Medulla oblongata (tissue), 1 donor: ENCODE measurements around the gene MYEF2.

Experiments used
- DNase-seq: peaks from one replicate; pipeline ENCODE4 v3.0.0-alpha.2; 2015; ENCODE audit errors: extremely low spot score

Gene MYEF2, protein sequence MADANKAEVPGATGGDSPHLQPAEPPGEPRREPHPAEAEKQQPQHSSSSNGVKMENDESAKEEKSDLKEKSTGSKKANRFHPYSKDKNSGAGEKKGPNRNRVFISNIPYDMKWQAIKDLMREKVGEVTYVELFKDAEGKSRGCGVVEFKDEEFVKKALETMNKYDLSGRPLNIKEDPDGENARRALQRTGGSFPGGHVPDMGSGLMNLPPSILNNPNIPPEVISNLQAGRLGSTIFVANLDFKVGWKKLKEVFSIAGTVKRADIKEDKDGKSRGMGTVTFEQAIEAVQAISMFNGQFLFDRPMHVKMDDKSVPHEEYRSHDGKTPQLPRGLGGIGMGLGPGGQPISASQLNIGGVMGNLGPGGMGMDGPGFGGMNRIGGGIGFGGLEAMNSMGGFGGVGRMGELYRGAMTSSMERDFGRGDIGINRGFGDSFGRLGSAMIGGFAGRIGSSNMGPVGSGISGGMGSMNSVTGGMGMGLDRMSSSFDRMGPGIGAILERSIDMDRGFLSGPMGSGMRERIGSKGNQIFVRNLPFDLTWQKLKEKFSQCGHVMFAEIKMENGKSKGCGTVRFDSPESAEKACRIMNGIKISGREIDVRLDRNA

GRCh38 chr15:48177766-48178647, at the start of gene MYEF2:
MYEF2 (minus strand) TSS chr15:48178295; CDS start chr15:48178237, 58 bp downstream.
- DNase-seq: peak; percentile 71

GRCh38 chr15:48225771-48226170, 47.7 kb upstream of the MYEF2 start:
- no peak for DNase-seq

DNA sequence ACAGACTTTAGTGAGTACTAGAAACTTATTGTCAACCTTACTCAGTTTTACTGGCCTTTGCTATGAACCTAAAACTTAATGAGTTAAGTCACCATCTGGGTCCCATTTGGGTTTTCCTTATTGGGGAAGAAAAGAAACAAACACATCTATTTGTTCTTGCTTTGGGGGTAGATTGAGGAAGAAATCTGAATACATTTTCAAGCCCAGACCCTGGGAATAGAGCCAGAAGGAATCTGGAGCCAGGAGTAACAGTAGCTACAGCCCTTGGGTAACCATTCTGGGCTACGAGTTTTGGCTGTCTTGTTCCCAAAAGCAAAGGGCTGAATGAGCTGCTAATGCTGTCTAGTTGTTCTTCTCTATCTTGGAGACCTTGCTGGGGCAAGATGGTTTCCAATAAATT, 44.5 kb upstream of the MYEF2 start:
- DNase-seq: no peak

DNA sequence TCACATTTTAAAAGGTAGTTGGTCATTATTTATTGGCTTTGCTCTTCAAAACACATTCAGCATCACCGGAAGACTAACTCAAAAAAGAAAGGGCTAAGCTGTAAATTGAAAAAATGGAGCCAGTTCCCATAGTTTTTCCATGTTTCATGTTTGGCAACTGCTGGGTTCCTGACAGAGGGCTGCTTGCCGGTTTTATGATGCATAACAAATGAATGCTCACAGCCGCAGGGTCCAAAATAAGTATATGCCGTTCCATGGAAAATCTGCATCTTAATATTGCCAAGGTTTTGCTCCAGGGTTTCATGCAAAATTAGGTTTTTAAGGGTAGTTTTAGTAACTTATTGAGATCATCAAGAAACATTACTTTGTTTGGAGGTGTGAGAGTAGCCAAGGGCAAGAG, 43.8 kb upstream of the MYEF2 start:
- no peak for DNase-seq

DNA sequence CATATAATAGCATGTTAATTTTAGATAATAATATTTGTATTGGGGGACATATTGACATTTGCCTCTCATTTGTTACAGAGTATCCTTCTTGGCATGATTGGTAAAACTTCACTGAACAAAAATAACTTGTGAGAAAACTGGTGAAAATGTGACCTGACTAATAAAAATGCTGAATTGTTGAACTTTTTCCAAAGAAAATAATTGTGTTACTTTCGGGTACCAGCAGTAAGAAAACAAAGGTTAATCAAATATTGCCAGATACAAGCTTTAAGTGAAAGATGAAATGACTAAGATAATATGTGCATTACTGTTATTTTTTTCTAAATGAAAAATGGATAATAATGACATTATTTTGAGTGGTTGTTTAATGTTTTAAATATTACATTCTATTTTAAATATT, 43.2 kb upstream of the MYEF2 start:
- no peak for DNase-seq

DNA sequence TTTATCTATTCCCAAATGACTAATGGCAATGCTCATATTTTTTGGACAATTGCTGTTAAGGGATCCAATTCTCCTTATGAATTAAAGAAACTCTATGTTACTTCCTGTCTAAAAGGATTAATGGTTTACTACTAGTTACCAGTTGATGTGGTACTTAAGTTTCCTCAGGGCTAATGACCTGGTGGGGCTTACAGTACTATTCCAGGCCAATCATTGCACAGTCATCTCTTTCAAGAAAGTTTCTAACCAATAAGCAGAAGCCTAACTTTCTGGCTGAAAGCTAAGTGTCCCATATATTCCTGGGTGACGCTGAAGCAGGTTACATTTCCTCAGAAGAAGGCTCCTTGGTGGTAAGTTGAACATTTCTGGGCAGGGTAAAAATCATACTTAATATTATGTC, 27.9 kb upstream of the MYEF2 start, which contains the start of gene SLC12A1:
Gene SLC12A1 (plus strand): TSS at position 322 of the 400 bp plus-strand sequence. CDS start 1,418 bp downstream, outside the sequence.
- DNase-seq: no peak

GRCh38 chr15:48202068-48202467, 24.0 kb upstream of the MYEF2 start:
- DNase-seq: no peak

DNA sequence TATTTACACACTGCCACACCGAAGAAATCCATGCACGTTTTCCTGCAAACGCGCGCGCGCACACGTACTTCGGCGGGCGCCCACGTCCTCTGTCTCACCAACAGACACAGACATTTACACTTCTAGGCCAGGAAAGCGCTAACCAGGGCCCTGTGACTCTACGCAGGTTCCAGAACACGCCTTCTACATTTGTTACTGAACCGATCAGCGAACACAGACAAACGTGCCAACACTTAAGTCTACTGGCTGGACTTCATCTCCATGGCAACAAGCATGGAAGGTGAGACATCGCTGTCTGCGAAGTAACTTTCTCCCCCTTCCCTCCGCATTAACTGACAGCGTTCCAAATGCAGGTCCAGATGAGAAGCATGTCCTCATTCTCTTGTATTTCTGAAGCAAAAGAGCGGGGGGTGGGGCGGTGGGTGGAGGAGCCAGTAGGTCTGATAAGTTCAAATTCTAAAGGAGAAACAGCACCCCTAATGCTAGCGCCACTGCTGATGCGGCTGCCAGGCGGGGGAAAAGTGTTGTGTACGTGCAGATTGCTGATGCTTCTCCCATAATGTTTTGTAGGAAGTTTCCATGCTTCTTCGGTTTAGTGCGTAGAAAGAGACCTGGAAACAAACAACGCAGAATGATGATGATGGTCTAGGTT, 13.6 kb upstream of the MYEF2 start, which contains the start of gene CTXN2:
Gene CTXN2 (plus strand): TSS at position 92 of the 652 bp plus-strand sequence. CDS start 9,636 bp downstream, outside the sequence.
- DNase-seq: no peak

DNA sequence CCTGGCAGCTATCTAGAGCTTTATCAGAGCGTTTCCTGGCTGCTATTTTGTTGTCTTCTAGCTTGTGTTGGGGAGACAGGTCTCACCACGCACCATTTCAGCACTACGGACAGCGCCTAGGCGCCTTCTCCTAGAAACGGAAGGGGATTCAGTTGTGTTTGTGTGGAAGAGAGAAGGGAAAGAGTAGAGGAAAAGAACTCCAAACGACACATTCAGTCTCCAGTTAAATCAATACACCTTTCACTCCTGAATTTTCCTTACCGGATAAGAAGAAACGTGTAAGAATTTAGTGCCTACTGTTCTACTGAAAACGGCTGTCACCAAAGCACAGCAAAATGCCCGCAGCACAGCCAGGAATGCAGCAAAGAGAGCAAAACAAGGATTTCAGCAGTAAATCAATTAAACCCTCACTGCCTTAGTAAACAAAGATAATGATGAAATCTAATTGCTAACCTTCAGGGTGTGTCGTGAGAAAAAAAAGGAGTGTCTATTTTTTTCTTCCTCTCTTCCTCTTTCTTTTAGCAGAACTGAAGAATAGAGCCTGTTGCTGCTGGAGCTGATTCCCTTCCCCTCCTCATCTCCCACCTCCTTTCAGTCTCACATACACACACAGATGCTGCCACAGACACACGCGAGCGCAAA, 13.0 kb upstream of the MYEF2 start:
- peak; percentile 78 for DNase-seq

DNA sequence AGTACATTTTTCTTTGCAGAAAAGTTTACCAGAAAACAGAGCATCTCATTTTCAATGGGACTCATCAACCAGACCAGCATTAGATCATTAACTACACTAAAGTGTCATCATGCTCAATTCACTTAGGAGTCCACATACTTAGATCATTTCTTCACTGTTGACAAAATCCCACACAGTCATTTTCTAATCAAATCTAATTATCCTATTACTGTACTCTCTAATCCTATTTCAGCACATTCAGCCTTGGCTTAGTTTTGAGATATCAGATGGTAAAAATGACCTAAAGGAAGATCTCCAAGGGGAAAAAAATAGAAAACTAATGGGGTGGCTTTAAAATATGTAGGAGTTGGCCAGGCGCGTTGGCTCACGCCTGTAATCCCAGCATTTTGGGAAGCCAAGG, 8.2 kb upstream of the MYEF2 start:
- no peak for DNase-seq

DNA sequence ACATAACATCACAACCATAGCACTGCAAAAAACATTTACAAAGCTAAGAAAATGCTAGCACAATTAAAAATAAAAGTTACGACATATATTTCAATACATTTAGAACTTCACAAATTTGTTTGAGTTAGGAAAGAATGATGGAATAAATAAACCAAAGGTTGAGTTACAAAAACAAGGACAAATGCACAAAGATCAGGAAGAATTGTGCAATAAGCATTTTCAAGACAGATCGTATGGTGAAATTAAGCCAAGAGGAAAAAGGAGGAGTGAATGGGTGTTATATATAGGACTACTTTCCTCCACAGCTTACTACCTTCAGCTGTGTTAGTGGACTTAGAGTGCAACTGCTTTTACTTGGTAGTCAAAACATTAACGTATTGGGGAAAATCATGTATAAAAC, 7.4 kb upstream of the MYEF2 start:
- no peak for DNase-seq

DNA sequence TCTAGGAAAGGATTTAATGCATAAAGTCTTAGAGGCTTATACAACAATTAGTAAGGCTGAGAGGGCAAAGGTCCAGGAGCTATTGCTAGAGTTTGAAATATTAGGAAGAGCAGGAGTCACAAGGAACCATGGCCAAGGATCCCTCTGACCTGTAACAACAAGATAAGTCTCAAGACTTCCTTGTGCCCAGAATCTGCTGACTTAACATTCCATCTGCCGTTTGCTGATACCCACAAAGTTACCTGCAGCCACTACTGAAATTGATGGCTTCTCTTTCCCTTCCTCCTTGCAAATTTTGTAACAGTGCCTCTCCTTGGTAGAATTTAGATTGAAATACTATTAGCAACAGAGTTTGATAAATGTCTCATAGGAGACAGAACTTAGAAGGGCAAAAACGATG, 4.7 kb upstream of the MYEF2 start:
- DNase-seq: no peak

- peak; percentile 27 for DNase-seq
These were observed 495 bp upstream of the MYEF2 start for GRCh38 chr15:48178648-48178931.

DNA sequence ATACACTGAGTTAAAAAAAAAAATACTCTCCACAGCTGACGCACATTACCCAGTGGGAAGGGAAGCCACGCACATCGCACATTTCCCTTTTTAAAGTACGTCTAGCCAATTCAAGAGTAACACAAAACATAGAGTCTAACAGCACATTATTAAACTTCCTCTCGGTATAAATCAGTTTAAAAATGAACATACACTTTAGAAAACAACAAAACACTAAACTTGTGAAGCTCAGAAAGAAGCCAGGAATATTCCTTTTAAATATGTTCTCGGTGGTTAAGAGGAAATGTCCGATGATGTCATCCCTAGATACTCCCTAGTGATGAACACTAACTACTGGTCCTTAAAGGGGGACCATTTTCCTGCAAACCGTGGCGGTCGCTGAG, 721 bp downstream of the MYEF2 start:
- peak; percentile 65 for DNase-seq

DNA sequence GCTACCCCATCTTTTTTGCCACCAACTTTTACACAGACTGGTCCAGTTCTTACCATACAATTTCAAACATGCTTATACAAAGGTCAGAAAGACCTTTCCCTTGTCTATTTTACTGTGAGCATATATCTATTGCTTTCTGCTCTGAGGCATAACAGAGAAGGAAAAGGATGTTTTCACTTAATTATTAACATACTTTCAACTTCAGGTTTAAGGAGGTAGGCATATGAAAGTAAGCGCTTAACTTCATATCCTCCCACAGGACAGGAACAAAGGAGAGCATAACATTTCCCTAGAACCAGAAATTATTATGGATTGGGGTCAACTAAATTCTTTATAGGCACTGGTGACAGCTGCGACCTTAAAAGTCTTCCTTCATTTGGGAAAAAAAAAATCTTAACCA, 1.1 kb downstream of the MYEF2 start:
- DNase-seq: peak; percentile 4

DNA sequence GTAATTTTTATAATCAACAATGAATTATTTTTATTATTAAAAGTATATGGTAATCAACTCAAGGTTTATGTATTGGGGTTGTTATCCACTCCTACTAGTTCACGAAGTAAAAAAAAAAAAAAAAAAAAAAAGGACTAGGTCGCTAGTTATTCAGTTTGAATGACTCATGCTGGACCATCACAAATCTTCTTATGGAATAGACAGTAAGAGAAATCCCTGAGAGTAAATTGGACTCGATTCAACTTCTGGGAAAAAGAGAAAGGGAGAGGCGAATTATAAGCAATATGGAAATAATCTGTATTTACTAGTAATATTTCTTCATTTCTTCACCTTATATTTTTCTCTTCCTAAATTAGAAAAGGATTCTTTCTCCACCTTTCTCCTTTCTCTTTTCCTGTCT, 2.0 kb downstream of the MYEF2 start:
- DNase-seq: no peak

DNA sequence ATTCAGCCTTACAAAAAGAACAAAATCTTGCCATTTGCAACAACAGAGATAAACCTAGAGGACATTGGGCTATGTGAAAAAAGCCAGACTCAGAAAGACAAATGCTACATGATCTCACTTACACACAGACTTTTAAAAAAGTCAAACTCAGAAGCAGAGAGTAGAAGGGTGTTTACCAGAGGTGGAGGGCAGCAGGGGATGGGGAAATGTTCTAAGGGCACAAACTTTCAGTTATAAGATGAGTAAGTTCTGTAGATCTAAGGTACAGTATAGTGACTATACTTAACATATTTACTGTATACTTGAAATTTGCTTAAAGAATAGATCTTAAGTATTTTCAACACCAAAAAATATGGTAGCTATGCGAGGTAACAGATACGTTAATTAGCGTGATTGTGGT, 3.0 kb downstream of the MYEF2 start:
- no peak for DNase-seq

DNA sequence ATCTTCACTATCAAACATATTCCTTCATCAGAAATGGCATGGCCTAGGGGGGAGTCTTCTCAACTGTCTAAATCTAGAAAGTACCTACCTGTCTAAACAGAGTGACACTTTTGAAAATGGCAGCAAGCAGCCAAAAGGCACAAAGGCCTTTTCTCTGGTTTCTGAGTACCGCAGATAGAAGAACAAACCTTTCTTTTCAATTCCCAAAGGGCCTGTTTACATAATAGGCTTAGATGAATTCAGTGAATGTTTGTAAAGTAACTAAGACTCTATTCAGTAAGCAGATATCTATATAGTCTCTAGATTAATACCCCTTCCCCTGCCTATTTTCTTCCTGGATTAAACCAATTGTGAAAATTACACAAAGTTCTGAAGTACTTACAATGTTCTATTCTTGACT, 7.1 kb downstream of the MYEF2 start:
- DNase-seq: peak; percentile 23

DNA sequence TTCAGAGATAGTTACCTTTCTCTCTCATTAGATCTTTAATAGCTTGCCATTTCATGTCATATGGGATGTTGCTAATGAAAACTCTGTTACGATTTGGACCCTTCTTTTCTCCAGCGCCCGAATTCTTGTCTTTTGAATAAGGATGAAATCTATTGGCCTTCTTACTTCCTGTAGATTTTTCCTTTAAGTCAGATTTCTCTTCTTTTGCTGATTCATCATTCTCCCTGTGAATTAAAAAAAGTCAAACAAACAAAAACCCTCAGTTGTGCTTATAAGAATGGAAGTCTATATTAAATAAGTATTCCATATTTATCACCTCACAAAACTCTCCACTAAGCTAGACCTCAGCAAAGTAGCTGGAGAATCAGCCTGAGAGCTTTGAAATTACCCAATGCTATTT, 9.5 kb downstream of the MYEF2 start:
- no peak for DNase-seq

DNA sequence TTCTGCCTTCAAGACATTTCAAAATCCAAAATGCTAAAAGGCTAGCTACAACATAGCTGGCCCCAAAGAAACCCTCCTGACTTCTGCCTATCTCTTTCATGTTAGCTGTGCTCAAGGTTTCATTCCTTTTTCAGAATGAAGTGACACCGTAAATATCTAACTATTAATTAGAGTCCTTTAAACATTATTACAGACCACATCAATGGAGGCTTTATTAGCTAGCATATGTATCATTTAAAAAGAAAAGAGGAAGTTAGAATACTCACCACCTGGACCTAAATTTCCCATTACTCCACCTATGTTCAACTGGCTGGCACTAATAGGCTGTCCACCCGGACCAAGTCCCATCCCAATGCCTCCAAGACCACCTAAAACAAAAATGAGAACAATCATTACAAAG, 24.6 kb downstream of the MYEF2 start:
- DNase-seq: no peak

DNA sequence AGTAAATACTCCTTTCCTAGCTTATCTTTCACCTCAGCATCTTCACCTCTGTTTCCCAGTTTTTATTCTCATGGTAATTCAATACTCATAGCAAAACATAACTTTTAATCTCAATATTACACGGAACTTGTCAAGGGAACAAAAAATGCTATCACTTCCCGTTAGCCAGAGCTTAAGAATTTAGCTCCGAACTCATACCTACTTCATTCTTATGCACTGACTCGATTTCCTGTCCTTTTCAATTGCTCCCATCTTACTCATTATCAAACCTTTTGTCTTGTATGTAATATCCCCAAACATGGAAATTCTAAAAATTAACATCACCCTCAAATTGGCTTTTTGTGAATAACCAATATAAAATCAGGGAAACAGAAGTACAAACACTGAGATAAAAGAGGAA, 28.2 kb downstream of the MYEF2 start:
- no peak for DNase-seq

- DNase-seq: no peak
These were observed 30.7 kb downstream of the MYEF2 start for GRCh38 chr15:48147358-48147757.
